GM23248 (cell line): ENCODE data around the gene FBXW11.

Experiments
- EZH2 ChIP-seq: fragments of 200-600 bp; sonication (generic); IDR thresholded peaks from 2 replicates; pipeline ENCODE4 v1.6.1; 2018; ENCODE audit warnings: antibody characterized with exemption, mild to moderate bottlenecking; ENCODE audit not compliant: insufficient read depth, poor library complexity, severe bottlenecking
- EZH2phosphoT487 ChIP-seq: fragments of 200-600 bp; sonication (generic); IDR thresholded peaks from 2 replicates; pipeline ENCODE4 v1.6.1; 2018; ENCODE audit warnings: antibody characterized with exemption, moderate library complexity, mild to moderate bottlenecking, low read depth; ENCODE audit not compliant: insufficient read depth

GRCh38 chr5:171847026-171847425 lies 159.4 kb downstream of the FBXW11 start:
- TF ChIP-seq EZH2, result no peak
- no peak for TF ChIP-seq EZH2phosphoT487
